GM19438 (cell line): ENCODE data around the gene INTU.

Experiments
- ATAC-seq: cut with Tn5 transposase; IDR thresholded peaks from one replicate; pipeline ENCODE4 v1.9.1; 2021; ENCODE audit warnings: low read depth; ENCODE audit not compliant: unreplicated experiment

INTU gene

DNA sequence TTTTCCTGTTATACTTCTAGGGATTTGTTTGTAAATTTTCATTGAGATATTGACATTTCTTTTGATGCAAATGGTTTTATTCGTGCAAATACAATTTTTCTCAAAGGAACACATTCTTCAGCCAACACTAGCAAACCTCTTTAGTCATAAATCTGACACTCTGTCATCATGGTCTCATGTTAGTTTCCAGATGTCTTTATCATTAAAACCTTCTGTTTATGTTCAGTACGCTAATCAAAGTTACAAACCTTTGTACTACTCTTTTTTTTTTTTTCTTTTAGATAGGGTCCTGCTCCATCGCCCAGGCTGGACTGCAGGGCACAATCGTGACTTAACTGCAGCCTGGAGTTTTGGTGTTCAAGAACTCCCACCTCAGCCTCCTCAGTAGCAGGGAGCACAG lies 104.5 kb downstream of the INTU start:
- ATAC-seq, result no peak

DNA sequence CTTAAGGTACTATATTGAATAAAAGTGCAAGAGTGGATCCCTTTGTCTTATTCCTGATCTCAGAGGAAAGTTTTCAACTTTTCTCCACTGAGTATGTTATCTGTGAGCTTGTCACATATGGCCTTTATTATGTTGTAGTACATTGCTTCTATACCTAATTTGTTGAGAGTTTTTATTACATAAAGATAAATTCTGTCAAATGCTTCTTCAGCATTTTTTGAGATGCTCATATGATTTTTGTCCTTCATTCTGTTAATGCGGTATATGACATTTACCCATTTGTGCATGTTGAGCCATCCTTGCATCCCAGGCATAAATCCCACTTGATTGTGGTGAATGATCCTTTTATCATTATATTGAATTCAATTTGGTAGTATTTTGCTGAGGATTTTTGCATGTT lies 108.5 kb downstream of the INTU start:
- no peak for ATAC-seq

DNA sequence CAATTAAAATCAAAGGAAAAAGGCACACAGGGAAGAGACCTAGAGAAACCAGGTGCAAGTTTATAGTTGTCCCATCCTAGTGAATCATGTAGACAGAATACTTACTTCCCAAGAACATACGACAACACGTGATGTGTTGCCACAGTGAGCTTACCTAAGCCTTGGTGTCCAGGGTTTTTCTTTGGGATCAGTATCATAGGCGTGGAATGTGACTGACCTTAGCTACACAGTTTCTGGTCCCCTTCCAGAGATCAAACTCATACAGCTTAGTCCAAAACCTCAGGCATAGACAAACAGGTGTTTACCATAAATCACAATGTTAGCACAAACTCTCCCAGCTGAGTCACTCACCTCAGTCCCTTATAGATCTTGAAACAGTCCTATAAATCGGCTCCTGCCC lies 115.1 kb downstream of the INTU start:
- no peak for ATAC-seq

DNA sequence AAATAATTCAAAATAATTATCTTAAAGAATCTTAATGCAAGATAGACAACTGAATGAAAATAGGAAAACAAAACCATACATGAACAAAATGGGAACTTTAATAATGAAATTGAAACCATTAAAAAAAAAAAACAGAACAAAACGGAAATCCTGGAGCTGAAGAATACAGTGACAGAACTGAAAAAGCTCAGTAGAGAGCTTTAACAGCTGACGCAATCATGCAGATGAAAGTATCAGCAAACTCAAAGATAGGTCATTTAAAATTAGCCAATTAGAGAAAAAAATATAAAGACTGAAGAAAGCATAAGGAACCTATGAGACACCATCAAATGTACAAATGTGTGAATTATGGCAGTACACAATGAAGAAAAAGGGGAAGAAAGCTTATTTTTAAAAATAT lies 116.2 kb downstream of the INTU start:
- ATAC-seq, result no peak

DNA sequence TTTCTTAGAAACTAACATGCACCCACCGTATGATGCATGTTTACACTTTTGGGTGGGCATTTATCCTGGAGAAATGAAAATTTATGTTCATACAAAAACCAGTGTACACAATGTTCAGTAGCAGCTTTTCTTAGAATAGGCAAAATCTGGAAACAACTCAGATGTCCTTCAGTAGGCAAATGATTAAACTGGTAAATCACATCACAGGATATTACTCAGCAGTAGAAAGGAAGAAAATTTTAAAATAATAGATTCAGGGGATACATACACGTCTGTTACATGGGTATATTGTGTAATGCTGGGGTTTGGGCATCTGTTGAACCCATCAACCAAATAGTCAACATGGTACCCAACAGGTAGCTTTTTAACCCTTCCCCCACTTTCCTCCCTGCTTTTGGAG lies 124.1 kb downstream of the INTU start:
- no peak for ATAC-seq

DNA sequence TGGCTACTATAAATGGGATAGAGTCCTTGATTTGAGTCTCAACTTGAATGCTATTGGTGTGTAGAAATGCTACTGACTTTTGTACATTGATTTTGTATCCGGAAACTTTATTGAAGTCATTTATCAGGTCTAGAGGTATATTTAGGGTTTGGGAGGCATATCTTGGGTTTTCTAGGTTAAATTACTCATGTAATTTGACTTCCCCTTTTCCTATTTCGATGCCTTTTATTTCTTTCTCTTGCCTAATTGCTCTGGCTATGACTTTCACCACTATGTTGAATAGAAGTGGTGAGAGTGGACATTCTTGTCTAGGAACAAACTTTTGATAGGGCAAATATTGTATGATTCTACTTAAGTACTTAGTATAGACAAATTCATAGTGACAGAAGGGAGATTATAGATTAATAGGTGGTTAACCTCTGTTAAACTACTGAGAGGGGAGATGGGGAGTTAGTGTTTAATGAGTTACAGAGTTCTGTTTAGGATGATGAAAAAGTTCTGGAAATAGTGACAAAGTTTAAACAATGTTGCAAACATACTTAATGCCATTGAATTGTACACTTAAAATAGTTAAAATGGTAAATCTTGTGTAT lies 126.6 kb downstream of the INTU start:
- peak; percentile 90 for ATAC-seq

DNA sequence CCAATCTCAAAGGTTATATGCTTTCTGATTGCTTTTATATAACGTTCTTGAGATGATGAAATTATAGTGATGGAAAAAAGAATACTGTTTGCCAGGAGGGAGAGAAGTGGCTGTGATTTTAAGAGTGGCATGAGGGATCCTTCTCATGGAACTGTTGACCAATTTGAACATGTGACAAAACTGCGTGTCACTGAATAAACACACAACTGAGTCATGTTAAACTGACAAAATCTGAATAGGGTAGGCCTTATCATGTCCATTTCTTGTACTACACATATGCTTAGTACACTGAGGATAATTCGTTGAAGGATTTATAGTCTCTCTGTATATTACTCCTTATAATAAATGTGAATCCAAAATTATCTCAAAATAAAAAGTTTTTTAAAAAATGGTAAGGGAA lies 127.1 kb downstream of the INTU start:
- peak; percentile 12 for ATAC-seq

DNA sequence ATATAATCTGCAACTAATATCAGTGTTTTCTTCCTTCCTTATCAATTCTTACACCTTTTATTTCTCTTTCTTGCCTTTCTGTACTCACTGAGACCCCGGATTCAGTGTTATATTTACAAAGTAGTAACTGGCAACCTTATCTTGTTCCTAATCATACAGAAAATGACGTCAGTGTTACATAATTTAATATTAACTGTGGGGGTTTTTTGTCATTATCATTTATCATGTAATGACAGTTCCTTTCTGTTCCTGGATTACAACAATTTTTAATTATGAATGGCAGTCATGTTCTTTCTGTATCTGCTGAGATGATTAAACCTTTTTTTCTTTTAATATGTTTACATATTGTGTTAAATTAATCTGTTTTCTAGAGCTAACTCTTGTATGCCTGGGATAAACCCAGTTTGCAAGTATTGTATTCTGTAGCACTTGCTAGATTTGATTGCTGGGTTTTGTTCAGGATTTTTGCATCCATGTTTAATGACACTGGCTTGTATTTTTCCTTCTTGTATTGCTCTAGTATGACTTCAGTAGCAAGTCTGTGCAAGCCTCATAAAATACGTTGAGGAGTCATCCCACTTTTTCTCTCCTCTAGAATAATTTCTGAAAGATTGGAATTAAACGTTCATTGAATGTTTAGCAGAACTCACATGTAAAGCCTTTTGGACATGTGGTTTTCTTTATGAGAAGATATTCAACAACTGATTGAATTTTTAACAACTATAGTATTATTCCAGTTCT lies 138.9 kb downstream of the INTU start:
- no peak for ATAC-seq

DNA sequence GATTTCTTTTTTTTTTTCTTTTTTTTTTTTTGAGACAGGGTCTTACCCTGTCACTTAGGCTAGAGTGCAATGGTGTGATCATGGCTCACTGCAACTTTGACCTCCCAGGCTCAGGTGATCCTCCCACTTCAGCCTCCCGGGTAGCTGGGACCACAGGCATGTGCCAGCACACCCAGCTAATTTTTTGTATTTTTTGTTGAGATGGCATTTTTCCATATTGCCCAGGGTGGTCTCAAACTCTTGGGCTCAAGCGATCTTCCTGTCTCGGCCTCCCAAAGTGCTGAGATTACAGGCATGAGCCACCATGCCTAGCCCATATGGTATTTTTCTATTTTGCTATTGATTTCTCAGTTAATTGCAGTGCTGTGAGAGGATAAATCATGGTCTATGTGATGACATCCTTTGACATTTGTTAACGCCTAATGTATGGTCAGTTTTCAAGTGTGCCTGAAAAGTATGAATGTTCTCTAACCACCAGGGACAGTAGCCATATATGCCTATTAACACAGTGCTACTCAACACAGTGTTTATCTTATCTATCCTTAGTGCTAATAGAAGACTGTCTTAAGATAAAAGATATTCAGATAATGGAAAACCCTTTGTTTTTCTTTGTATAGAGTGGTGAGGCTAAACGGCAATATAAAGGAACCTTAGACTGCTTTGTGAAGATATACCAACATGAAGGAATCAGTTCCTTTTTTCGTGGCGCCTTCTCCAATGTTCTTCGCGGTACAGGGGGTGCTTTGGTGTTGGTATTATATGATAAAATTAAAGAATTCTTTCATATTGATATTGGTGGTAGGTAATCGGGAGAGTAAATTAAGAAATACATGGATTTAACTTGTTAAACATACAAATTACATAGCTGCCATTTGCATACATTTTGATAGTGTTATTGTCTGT lies 140.3 kb downstream of the INTU start:
- no peak for ATAC-seq

DNA sequence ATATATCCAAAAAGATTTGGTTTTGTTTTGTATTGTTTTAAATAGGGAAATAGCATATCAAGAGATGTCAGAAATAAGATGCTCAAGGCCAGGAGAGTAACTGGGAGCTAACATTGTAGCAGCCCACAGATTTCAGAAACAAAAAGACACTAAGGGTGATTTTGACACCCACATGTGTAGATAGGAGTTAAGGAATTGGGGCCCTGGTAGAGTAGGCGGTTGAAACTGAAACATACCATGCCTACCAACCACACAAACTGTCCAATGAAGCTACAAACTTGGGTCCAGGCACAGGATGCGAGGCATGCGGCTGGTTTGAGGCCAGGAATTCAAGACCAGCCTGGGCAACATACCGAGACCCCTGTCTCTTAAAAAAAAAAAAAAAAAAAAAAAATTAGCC lies 143.1 kb downstream of the INTU start:
- no peak for ATAC-seq
